GM10847 (cell line): ENCODE data around the gene ARMC9.

Source experiments
- POLR2A ChIP-seq: IDR thresholded peaks from 2 replicates; pipeline ENCODE4 v1.6.1; 2011; ENCODE audit not compliant: insufficient read length; ENCODE audit errors: extremely low read depth

The ARMC9 gene

GRCh38 chr2:231342061-231342711, 143.8 kb downstream of the ARMC9 start:
- TF ChIP-seq POLR2A: no peak

- no peak for TF ChIP-seq POLR2A
Observed at GRCh38 chr2:231343006-231343710, 144.7 kb downstream of the ARMC9 start.

GRCh38 chr2:231343988-231344387, 145.6 kb downstream of the ARMC9 start:
- no peak for TF ChIP-seq POLR2A

- no peak for TF ChIP-seq POLR2A
Observed at GRCh38 chr2:231344851-231345250, 146.4 kb downstream of the ARMC9 start.

- no peak for TF ChIP-seq POLR2A
Observed at GRCh38 chr2:231347081-231347480, 148.7 kb downstream of the ARMC9 start.

GRCh38 chr2:231347638-231348037, 149.2 kb downstream of the ARMC9 start:
- TF ChIP-seq POLR2A: no peak

GRCh38 chr2:231348173-231348572, 149.7 kb downstream of the ARMC9 start:
- no peak for TF ChIP-seq POLR2A

GRCh38 chr2:231348704-231349373, 150.4 kb downstream of the ARMC9 start:
- TF ChIP-seq POLR2A: no peak

- no peak for TF ChIP-seq POLR2A
Observed at GRCh38 chr2:231351648-231352047, 153.2 kb downstream of the ARMC9 start.

- TF ChIP-seq POLR2A: no peak
Observed at GRCh38 chr2:231353469-231353868, 155.0 kb downstream of the ARMC9 start.

- no peak for TF ChIP-seq POLR2A
Observed at GRCh38 chr2:231355508-231356465, 157.4 kb downstream of the ARMC9 start.

- TF ChIP-seq POLR2A: no peak
Observed at GRCh38 chr2:231356466-231356844, 158.0 kb downstream of the ARMC9 start.

GRCh38 chr2:231357048-231357447, 158.6 kb downstream of the ARMC9 start:
- TF ChIP-seq POLR2A: no peak

GRCh38 chr2:231357931-231358330, 159.5 kb downstream of the ARMC9 start:
- no peak for TF ChIP-seq POLR2A

- no peak for TF ChIP-seq POLR2A
Observed at GRCh38 chr2:231359441-231359840, 161.0 kb downstream of the ARMC9 start.

GRCh38 chr2:231359948-231360347, 161.5 kb downstream of the ARMC9 start:
- no peak for TF ChIP-seq POLR2A

- no peak for TF ChIP-seq POLR2A
Observed at GRCh38 chr2:231360401-231360800, 162.0 kb downstream of the ARMC9 start.
